GM23338 (cell line): ENCODE results near the gene LAX1. TPM values are rescaled to one million over a fixed set of nuclear protein-coding genes. Genes with fewer than 3 reads are reported as not detected.

Source experiments
- ATAC-seq: fragments of 200-7000 bp; cut with Tn5 transposase; 3 replicates; pipeline ENCODE4 v1.9.1; 2020
- DNase-seq: peaks from one replicate; pipeline ENCODE4 v3.0.0-alpha.2; 2015; ENCODE audit warnings: low spot score
- H2AFZ ChIP-seq: fragments of 200-600 bp; sonication (generic); 2 replicates; pipeline ENCODE4 v1.8.0; 2016; ENCODE audit warnings: antibody characterized with exemption, mild to moderate bottlenecking, moderate library complexity
- H3F3A ChIP-seq: fragments of 200-600 bp; sonication (generic); replicated peaks from 2 replicates; pipeline ENCODE4 v1.8.0; 2017; ENCODE audit warnings: antibody characterized with exemption, mixed run types, low read depth
- H3K27ac ChIP-seq: fragments of 200-600 bp; sonication (generic); 2 replicates; pipeline ENCODE4 v1.6.1; 2016; ENCODE audit warnings: low read depth
- H3K27me3 ChIP-seq: fragments of 200-600 bp; sonication (generic); 2 replicates; pipeline ENCODE4 v1.8.0; 2016; ENCODE audit warnings: mild to moderate bottlenecking, mixed run types, moderate library complexity; ENCODE audit not compliant: insufficient read depth
- H3K36me3 ChIP-seq: fragments of 200-600 bp; sonication (generic); 2 replicates; pipeline ENCODE4 v1.8.0; 2016; ENCODE audit warnings: mild to moderate bottlenecking; ENCODE audit not compliant: insufficient read depth
- H3K4me1 ChIP-seq: fragments of 200-600 bp; sonication (generic); 2 replicates; pipeline ENCODE4 v1.8.0; 2016; ENCODE audit warnings: mild to moderate bottlenecking, moderate library complexity; ENCODE audit not compliant: insufficient read depth
- H3K4me2 ChIP-seq: fragments of 200-600 bp; sonication (generic); 2 replicates; pipeline ENCODE4 v1.7.1; 2017; ENCODE audit warnings: mixed run types
- H3K4me3 ChIP-seq: fragments of 200-600 bp; sonication (generic); 2 replicates; pipeline ENCODE4 v1.6.1; 2016; ENCODE audit warnings: mixed run types
- H3K79me2 ChIP-seq: fragments of 200-600 bp; sonication (generic); replicated peaks from 2 replicates; pipeline ENCODE4 v1.8.0; 2017; ENCODE audit warnings: mild to moderate bottlenecking; ENCODE audit not compliant: insufficient read depth
- H3K9me2 ChIP-seq: fragments of 200-600 bp; sonication (generic); 2 replicates; pipeline ENCODE4 v1.8.0; 2017; ENCODE audit not compliant: insufficient read depth
- H4K20me1 ChIP-seq: fragments of 200-600 bp; sonication (generic); replicated peaks from 2 replicates; pipeline ENCODE4 v1.8.0; 2017; ENCODE audit warnings: mild to moderate bottlenecking; ENCODE audit not compliant: insufficient read depth
- H3K27ac Mint-ChIP-seq: 2 replicates; pipeline ENCODE4 v1.8.0; 2020; ENCODE audit warnings: inconsistent platforms, mild to moderate bottlenecking, moderate library complexity, mixed read lengths
- H3K27me3 Mint-ChIP-seq: 3 replicates; pipeline ENCODE4 v1.8.0; 2022; ENCODE audit warnings: low read depth, mild to moderate bottlenecking, moderate library complexity, mixed read lengths, inconsistent platforms; ENCODE audit not compliant: insufficient read depth, poor library complexity
- H3K36me3 Mint-ChIP-seq: 3 replicates; pipeline ENCODE4 v1.8.0; 2021; ENCODE audit warnings: low read depth, mild to moderate bottlenecking, inconsistent platforms, moderate library complexity, mixed read lengths
- H3K4me1 Mint-ChIP-seq: 3 replicates; pipeline ENCODE4 v1.8.0; 2020; ENCODE audit warnings: mild to moderate bottlenecking, inconsistent platforms, mixed read lengths
- H3K4me3 Mint-ChIP-seq: 3 replicates; pipeline ENCODE4 v1.8.0; 2021; ENCODE audit warnings: moderate library complexity, mild to moderate bottlenecking, inconsistent platforms, mixed read lengths
- H3K9me3 Mint-ChIP-seq: 3 replicates; pipeline ENCODE4 v1.8.0; 2020; ENCODE audit warnings: moderate library complexity, mild to moderate bottlenecking, inconsistent platforms, mixed read lengths
- CREB1 ChIP-seq: fragments of 250-450 bp; sonication (Bioruptor Pico); IDR thresholded peaks from 2 replicates; pipeline ENCODE4 v1.5.0; 2020; ENCODE audit warnings: low read depth, mild to moderate bottlenecking, moderate library complexity
- CTCF ChIP-seq, 2 experiments: fragments of 200-600 bp in 1 of 2; sonication (generic) in 1 of 2; conservative IDR thresholded peaks; 2 replicates each; pipeline versions ENCODE4 v1.5.1 to v1.6.1; 2016 to 2017; ENCODE audit warnings: antibody characterized with exemption in 2 of 2, low read depth in 2 of 2, mild to moderate bottlenecking in 2 of 2, moderate library complexity in 1 of 2
- ETS1 ChIP-seq: IDR thresholded peaks from 2 replicates; pipeline ENCODE4 v1.6.1; 2016; ENCODE audit warnings: antibody characterized with exemption
- EZH2 ChIP-seq: fragments of 200-600 bp; sonication (generic); IDR thresholded peaks from one replicate; pipeline ENCODE4 v1.8.0; 2017; ENCODE audit warnings: antibody characterized with exemption, mild to moderate bottlenecking, low read depth; ENCODE audit not compliant: unreplicated experiment
- NANOG ChIP-seq: IDR thresholded peaks from 2 replicates; pipeline ENCODE4 v1.6.1; 2016; ENCODE audit warnings: antibody characterized with exemption, borderline replicate concordance
- POLR2AphosphoS5 ChIP-seq: IDR thresholded peaks from 2 replicates; pipeline ENCODE4 v1.6.1; 2016; ENCODE audit warnings: antibody characterized with exemption, low read depth
- ZNF114 ChIP-seq: fragments of 250-450 bp; sonication (Bioruptor Pico); IDR thresholded peaks from 2 replicates; pipeline ENCODE4 v1.5.0; 2020; ENCODE audit warnings: mild to moderate bottlenecking, moderate library complexity
- polyA plus RNA-seq: library from polyadenylated mRNA; unstranded; fragments of >200 nt; fragmentation: Nextera tagmentation; extraction: Ambion mirVana; gene quantifications from 2 replicates; pipeline ENCODE4 v1.2.1, GENCODE V29; 2016
- total RNA-seq: library from RNA; depleted of rRNA; stranded (reverse); fragments of >200 nt; shearing (Covaris generic); gene quantifications from 2 replicates; pipeline ENCODE4 v1.2.3, GENCODE V29; 2014
- TF ChIP-seq, protein P1 (sequence below): IDR thresholded peaks from one replicate; pipeline ENCODE4 v1.6.1; 2018; ENCODE audit warnings: antibody characterized with exemption; ENCODE audit not compliant: unreplicated experiment

Gene LAX1
- total and polyA plus RNA-seq, 2 experiments from 2014 or later, result not detected

- TF ChIP-seq, protein P1, sequence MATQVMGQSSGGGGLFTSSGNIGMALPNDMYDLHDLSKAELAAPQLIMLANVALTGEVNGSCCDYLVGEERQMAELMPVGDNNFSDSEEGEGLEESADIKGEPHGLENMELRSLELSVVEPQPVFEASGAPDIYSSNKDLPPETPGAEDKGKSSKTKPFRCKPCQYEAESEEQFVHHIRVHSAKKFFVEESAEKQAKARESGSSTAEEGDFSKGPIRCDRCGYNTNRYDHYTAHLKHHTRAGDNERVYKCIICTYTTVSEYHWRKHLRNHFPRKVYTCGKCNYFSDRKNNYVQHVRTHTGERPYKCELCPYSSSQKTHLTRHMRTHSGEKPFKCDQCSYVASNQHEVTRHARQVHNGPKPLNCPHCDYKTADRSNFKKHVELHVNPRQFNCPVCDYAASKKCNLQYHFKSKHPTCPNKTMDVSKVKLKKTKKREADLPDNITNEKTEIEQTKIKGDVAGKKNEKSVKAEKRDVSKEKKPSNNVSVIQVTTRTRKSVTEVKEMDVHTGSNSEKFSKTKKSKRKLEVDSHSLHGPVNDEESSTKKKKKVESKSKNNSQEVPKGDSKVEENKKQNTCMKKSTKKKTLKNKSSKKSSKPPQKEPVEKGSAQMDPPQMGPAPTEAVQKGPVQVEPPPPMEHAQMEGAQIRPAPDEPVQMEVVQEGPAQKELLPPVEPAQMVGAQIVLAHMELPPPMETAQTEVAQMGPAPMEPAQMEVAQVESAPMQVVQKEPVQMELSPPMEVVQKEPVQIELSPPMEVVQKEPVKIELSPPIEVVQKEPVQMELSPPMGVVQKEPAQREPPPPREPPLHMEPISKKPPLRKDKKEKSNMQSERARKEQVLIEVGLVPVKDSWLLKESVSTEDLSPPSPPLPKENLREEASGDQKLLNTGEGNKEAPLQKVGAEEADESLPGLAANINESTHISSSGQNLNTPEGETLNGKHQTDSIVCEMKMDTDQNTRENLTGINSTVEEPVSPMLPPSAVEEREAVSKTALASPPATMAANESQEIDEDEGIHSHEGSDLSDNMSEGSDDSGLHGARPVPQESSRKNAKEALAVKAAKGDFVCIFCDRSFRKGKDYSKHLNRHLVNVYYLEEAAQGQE, result no peak
- TF ChIP-seq ZNF114 (no peak), CREB1 (CRISPR knock-in tag) (no peak)
Observed at GRCh38 chr1:203764105-203765028, 616 bp upstream of the LAX1 start (continued).

DNA sequence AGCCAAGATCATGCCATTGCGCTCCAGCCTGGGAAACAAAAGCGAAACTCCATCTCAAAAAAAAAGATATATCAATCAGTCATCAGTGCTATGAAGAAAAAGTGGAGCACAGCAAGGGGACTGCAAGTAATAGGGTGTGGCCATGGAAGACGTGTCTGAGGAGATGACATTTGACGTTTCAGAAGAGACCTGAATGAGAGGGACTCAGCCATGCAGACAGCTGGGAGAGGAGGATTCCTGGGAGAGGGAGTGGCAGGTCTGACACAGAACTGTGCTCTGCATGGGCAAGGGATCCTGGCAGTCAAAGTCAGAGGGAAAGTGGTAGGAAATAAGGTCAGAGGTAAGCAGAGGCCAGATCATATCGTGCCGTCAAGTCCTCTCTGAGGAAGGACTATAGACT, 3.3 kb downstream of the LAX1 start:
- Mint-ChIP-seq H3K27me3 (peaks cover 7% of the 10 kb centered on the region), H3K4me3 (no peak overlapping the region), H3K36me3 (no peaks in the 10 kb centered on the region), H3K4me1 (peaks cover 9% of the 10 kb centered on the region), H3K27ac (no peak overlapping the region), H3K9me3 (no peaks in the 10 kb centered on the region)
- Histone ChIP-seq H3K27ac (no peak overlapping the region), H3K36me3 (no peaks in the 10 kb centered on the region), H3K79me2 (no peaks in the 10 kb centered on the region), H3K4me2 (no peak overlapping the region), H3K27me3 (no peaks in the 10 kb centered on the region), H3K4me3 (no peak overlapping the region), H2AFZ (peak overlapping the region; percentile 18; the same call in 1 of the 2 replicates), H3K4me1 (0 out of 2 replicates have a peak, but pooled peaks cover 5% of the 10 kb centered on the region), H3K9me2 (0 out of 2 replicates have a peak, but pooled peaks cover 14% of the 10 kb centered on the region), H3F3A (no peaks in the 10 kb centered on the region), H4K20me1 (no peaks in the 10 kb centered on the region)
- TF ChIP-seq, protein P1, result no peak
- no peak for TF ChIP-seq ETS1
- TF ChIP-seq EZH2, result no peak
- TF ChIP-seq NANOG, result no peak
- TF ChIP-seq CTCF (conservative IDR thresholded peaks at IDR 0.05; ENCODE audit: low read depth in 2 of 2), result no peak
- no peak for TF ChIP-seq POLR2AphosphoS5
- ATAC-seq (no peak), DNase-seq (no peak)
